Adrenal gland (tissue), 5 donors: ENCODE data around the gene SPEG.

ENCODE experiments used
- CTCF ChIP-seq, 6 experiments: fragments of 450-650 bp in 4 of 6; fragments of 200-600 bp in 2 of 6; sonication (generic) in 1 of 6; IDR thresholded peaks; 1 replicate in 5 of 6; 2 replicates in 1 of 6; pipeline versions ENCODE4 v1.5.1 to v1.8.0; 2016 to 2021; ENCODE audit warnings: antibody characterized with exemption in 6 of 6, mild to moderate bottlenecking in 2 of 6, moderate library complexity in 1 of 6
- POLR2A ChIP-seq, 2 donors: fragments of 450-650 bp; IDR thresholded peaks; one replicate each; pipeline ENCODE4 v1.6.1; 2017; ENCODE audit warnings: antibody characterized with exemption in 2 of 2, mild to moderate bottlenecking in 2 of 2, moderate library complexity in 1 of 2
- donor health status: DM: no; HTN: no; CAD: no.

GRCh38 chr2:219485201-219485580, 50.5 kb downstream of the SPEG start:
- no peak for TF ChIP-seq CTCF (IDR thresholded peaks at IDR 0.05)
- TF ChIP-seq POLR2A (IDR thresholded peaks at IDR 0.05), result no peak
